NCI-H2227 (cell line): ENCODE results near the gene ITGB2.
"Not testable (repeated sequence)": the region's sequence is repeated elsewhere in the genome, so short reads cannot be mapped to it uniquely, and the experiment has no call there.

Experiments
- DNase-seq: peaks from one replicate; lab custom pipeline; 2025; ENCODE audit not compliant: unreplicated experiment; lab: John Stamatoyannopoulos, UW

Gene ITGB2

DNA sequence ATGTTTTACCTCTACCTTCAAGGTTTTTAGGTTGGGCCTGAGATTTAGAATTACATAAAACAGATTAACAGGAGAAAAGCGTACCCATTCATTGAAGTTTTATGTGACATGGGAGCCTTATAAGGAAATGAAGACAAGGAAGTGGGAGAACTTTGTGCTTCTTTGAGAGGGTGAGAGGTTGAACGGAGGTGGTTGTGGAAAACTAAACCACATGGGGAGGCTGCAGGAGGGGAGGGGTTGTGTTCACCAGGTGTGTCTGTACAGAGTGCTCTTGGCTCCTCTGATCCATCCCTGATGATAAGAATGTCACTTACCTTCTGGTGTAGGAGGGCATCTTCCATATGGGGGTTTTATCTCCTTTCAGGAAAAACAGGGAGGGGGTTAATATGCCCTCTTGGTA, 21.9 kb upstream of the ITGB2 start:
- no peak for DNase-seq

DNA sequence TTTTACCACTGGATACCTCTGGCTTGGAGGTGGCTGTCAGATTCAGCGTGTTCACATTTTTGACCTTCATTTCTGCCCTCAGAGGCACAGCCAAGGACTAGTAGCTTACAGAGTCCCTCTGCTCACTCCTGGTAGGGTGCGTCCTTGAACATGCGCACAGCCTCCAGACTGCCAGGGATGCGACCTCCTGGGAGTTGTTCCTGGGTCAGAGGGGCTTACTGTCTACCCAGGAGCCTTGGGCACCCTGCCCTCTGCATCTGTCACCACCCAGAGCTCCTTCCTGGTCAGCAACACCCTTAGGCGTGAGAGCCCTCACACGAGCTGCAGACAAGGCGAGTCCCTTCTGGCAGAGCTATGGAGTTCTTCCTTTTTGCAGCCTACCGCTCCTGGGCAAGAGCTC, 20.9 kb upstream of the ITGB2 start:
- DNase-seq: no peak

DNA sequence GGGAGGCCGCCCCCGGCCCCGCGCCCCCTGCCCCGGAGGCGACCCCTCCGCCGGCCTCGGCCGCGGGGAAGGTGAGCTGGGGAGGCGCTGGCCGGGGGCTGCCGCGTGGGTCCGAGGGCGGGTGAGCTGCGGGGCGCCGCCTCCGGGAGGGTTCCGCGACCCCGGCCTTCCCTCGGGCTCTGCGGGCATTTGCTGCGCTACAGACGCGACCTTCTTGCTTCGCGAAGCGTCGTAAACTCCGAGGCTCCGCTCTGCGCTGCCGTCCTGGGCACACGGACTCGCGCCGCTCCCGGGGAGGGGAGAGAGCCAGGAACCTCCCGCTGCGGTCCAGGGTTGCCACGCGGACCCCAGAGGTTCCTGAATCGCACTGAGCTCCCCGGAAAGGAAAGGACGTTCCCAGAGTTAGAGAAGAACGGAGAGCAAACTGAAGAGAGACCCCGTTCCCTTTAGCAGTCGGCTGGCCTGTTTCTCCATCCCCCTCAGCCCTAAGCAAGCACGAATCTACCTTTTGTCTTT, 19.5 kb upstream of the ITGB2 start:
- peak; percentile 56 for DNase-seq

GRCh38 chr21:44939532-44940115, 18.9 kb upstream of the ITGB2 start, which contains the start of gene SLX9:
Gene SLX9 (plus strand): TSS chr21:44940029. CDS start chr21:44940058, 29 bp downstream.
- DNase-seq: peak; percentile 92

DNA sequence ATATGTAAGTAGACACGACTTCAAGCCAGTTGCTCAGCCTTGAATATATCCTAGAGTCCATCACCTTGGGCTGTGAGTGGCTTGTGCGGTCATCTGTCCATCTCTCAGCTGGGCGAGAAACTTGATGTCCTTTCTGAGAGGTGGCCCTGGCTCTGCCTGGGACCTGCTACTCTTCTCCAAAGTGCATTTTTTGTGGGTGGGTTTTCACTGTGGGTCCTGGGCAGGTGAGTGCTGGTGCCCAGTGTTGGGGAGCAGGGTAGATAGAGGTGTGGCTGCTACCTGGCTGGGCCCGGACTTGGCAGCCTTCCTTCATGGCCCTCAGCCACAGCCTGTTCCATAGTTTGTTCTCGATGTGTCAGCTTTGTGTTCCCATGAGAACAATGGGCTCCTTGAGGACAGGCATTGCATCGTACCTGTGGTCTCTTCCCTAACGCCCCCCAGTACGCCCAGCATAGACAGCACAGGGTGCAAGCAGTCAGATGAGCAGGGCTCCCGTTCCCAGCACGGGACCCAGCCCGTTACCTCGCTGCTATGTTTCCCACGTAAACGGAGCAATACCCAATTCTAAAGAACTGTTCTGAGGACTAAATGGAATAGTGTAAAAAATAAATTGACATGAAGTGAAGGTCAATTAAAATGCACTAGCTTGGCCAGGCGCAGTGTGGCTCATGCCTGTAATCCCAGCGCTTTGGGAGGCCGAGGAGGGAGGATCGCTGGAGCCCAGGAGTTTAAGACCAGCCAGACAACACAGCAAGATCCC, 18.3 kb upstream of the ITGB2 start:
- no peak for DNase-seq

DNA sequence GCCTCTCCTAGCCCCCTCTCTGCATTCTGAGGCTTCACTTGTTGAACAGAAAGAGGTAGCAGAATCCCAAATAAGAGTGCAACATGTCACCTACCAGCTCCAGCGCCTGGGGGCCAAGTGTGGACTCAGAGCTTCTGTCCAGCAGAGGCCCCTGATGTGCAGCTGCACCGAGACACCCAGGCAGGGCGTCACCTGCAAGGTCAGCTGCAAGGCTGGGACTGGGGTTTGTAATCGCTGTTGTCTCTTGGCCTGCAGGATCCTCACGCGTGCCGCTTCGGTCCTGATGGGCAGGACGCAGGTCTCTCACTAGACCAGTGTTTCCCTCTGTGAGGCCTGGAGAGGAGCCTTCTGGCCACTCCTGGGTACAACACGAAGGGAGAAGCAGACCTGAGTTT, 14.8 kb upstream of the ITGB2 start:
- no peak for DNase-seq

DNA sequence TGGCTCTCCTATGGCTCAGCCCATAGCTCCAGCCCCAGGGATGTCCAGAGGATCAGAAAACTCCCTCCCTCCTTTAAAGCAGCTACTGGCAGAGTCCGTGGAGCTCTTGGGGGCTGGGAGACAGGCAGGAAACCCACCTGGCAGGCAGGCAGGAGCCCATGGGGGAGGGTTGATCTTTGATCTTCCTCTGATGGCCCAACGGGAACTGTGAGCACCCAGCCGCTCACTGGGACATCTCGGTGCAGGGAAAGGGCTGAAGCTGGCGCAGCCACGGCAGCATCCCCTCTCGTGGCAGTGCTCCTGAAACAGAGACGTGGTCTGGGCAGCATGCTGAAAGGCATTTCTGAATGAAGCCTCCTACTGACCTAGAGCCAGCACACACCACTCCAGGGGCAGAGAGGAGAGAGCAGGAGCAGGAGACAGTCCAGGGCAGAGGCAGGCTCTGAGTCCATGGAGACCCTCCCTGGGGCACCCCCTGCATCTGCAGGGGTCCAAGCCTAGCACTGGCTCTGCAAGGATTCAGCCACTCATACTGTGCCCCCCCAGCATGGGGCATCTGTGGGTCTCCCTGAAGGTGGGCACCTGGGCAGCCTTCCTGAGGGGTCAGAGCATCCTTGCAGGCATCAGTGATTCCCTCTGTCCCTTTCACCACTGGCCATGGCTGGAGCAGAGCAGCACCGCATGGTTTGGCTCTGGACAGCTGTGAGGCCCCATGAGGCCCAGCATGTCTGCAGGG, 14.3 kb upstream of the ITGB2 start:
- no peak for DNase-seq

- DNase-seq: no peak
Measured at GRCh38 chr21:44934276-44934675, 13.6 kb upstream of the ITGB2 start.

- no peak for DNase-seq
Measured at GRCh38 chr21:44933918-44934260, 13.2 kb upstream of the ITGB2 start.

- no peak for DNase-seq
Measured at GRCh38 chr21:44933199-44933917, 12.7 kb upstream of the ITGB2 start.

GRCh38 chr21:44932408-44933181, 11.9 kb upstream of the ITGB2 start:
- DNase-seq: peak; percentile 15

DNA sequence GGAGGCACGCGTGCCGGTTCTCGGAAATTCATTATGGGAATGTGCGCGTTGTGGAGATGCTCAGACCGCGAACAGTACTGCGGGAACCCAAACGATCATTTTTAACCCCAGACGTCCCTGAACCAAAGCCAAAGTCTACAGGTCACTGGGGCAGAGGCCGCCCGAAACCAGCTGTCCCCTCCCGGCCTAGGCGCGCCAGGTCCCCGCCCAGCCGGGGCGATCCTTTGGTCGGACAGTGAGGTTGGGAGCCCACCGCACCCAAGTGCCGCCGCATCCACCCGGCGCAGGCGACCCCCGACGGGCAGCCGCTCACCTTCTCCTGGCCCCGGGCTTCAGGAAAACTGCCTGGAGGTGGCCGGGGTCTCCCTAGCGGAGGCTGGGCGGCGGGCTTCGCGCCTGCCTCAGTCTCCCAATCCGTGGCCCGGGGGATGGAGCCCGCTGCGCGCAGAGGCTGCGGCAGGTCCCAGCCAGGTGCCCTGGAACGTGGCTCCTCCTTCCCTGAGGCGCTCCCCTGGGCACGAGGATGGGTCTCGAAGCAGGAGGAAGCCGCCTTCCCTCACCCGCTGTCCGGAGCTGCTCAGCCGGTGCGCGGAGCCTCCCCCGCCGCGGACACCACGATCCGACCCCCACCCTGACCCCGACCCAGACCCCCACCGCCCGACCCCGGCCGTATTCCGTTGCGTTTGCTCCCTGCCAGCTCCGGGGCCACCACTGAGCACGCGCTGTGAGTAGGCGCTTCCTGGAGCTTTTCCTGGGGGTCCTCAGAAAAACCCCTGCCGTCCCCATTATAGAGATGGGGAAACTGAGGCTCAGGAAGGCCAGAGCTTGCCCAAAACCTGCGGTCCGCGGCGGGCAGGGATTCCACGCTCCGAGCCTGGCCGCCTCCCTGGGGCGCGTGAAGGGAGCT, 11.1 kb upstream of the ITGB2 start:
- no peak for DNase-seq

DNA sequence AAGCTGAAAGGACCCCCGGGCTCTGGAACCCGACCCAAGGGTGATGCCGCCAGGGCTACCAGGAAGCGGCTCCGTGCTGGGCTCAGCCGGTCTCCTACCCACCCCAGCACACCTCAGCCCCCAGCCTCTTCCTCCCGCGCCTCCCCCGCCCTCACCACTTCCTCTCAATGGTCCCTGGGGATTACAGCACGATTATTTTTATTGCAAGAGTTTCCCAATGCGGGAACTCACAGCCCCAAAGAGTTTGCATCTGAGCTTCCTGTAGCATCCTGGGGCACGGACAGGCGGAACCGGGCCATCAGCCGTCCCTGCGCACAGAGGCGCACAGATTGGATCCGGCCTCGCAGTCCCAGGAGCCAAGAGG, 10.4 kb upstream of the ITGB2 start:
- no peak for DNase-seq

DNA sequence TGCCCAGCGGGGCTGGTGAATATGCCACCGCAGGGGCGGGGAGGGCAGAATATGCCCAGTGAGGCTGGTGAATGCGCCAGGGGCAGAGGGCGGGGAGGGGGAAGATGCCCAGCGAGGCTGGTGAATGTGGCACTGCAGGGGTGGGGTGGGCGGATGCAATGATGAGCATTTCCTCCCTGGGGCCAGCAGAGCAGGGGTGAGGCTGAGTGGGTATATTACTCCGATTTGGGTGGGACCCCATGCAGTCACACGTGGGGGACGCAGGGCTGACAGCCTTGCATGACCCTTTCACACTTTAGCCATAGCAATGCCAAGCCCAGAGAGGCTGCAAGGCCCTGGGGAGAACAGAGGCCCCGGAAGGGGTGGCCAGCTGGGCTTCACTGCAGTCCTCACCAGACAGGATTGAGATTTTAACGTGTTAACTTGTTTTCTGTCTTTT, 9.9 kb upstream of the ITGB2 start:
- no peak for DNase-seq

GRCh38 chr21:44929799-44930542, 9.3 kb upstream of the ITGB2 start:
- DNase-seq: no peak

- DNase-seq: no peak
Measured at GRCh38 chr21:44929242-44929798, 8.6 kb upstream of the ITGB2 start.

GRCh38 chr21:44928500-44929241, 8.0 kb upstream of the ITGB2 start:
- not testable (repeated sequence) for DNase-seq
